ENCODE measurements around the gene GREM1.

- no peak for TF ChIP-seq EZH2 (IDR thresholded peaks at IDR 0.05; ENCODE audit: borderline replicate concordance, low read depth, low read length, poor library complexity, severe bottlenecking)
- TF ChIP-seq CTCF (conservative IDR thresholded peaks at IDR 0.05; ENCODE audit: low read depth, low read length) = no peak
Measured at GRCh38 chr15:32682569-32682968, 35.2 kb upstream of the GREM1 start.
